ENCODE data around the gene MAML1.

- TF ChIP-seq EP300 (IDR thresholded peaks at IDR 0.05; ENCODE audit: borderline replicate concordance in 1 of 2, low read depth in 1 of 2, low read length in 1 of 2) (no peak), CTCF (IDR thresholded peaks at IDR 0.05) (no peak), FOXM1 (IDR thresholded peaks at IDR 0.05; ENCODE audit: low read depth) (no peak), SMC3 (IDR thresholded peaks at IDR 0.05; ENCODE audit: low read depth, low read length) (no peak), ZBTB33 (IDR thresholded peaks at IDR 0.05; ENCODE audit: borderline replicate concordance, low read depth) (no peak), JUND (IDR thresholded peaks at IDR 0.05) (no peak)
Measured at GRCh38 chr5:179781846-179782245, 49.2 kb downstream of the MAML1 start.

All from SK-N-SH (cell line).